RKO (cell line): ENCODE measurements around the gene TBC1D4.
A peak's percentile ranks its signal among the peaks of the same experiment; 100 is the strongest.
"Not testable (repeated sequence)": the region's sequence is repeated elsewhere in the genome, so short reads cannot be mapped to it uniquely, and the experiment has no call there.

Experiments
- DNase-seq: peaks from one replicate; pipeline ENCODE4 v3.0.0-alpha.2; 2016; ENCODE audit warnings: low spot score

The TBC1D4 gene

GRCh38 chr13:75273695-75274094 is 208.3 kb downstream of the TBC1D4 start:
- not testable (repeated sequence) for DNase-seq

- no peak for DNase-seq
These were observed 210.1 kb downstream of the TBC1D4 start for GRCh38 chr13:75271846-75272245.

GRCh38 chr13:75268481-75268880 is 213.5 kb downstream of the TBC1D4 start:
- DNase-seq: not testable (repeated sequence)

GRCh38 chr13:75264611-75265010 is 217.4 kb downstream of the TBC1D4 start:
- DNase-seq: no peak

GRCh38 chr13:75263741-75264407 is 218.1 kb downstream of the TBC1D4 start:
- DNase-seq: no peak

- peak; percentile 61 for DNase-seq
These were observed 223.7 kb downstream of the TBC1D4 start for GRCh38 chr13:75258159-75258782.

GRCh38 chr13:75256922-75257321 is 225.0 kb downstream of the TBC1D4 start:
- DNase-seq: no peak

- no peak for DNase-seq
These were observed 226.3 kb downstream of the TBC1D4 start for GRCh38 chr13:75255653-75256052.

GRCh38 chr13:75255147-75255546 is 226.8 kb downstream of the TBC1D4 start:
- no peak for DNase-seq

- no peak for DNase-seq
These were observed 230.8 kb downstream of the TBC1D4 start for GRCh38 chr13:75251188-75251587.

GRCh38 chr13:75250526-75251178 is 231.3 kb downstream of the TBC1D4 start:
- no peak for DNase-seq

GRCh38 chr13:75245578-75245977 is 236.4 kb downstream of the TBC1D4 start:
- DNase-seq: not testable (repeated sequence)

- not testable (repeated sequence) for DNase-seq
These were observed 241.7 kb downstream of the TBC1D4 start for GRCh38 chr13:75240240-75240639.

GRCh38 chr13:75236774-75237173 is 245.2 kb downstream of the TBC1D4 start:
- DNase-seq: no peak
